HCT116 (cell line): ENCODE results near the gene ACTR3C. TPM values are rescaled to one million over a fixed set of nuclear protein-coding genes. Genes with fewer than 3 reads are reported as not detected.
"Not testable (repeated sequence)": the region's sequence is repeated elsewhere in the genome, so short reads cannot be mapped to it uniquely, and the experiment has no call there.

Experiments used
- ATAC-seq: fragments of 200-7000 bp; cut with Tn5 transposase; 2 replicates; pipeline ENCODE4 v1.9.1; 2020; ENCODE audit warnings: mild to moderate bottlenecking, moderate library complexity
- BruUV-seq: library from RNA; stranded (reverse); fragments of 400-500 nt; replicated peaks from 2 replicates; lab custom pipeline; 2021; lab: Mats Ljungman, UMichigan
- CTCF ChIA-PET: fragments of 300-600 bp; sonication (Branson Sonifier 250); formaldehyde crosslinking; loops from one replicate; lab custom pipeline; 2021; ENCODE audit warnings: antibody characterized with exemption; lab: Charles Lee
- POLR2A ChIA-PET: fragments of 300-600, 350-600 bp; sonication (Branson Sonifier 250); formaldehyde crosslinking; loops from one replicate; lab custom pipeline; 2021; ENCODE audit warnings: antibody characterized with exemption; lab: Charles Lee
- RAD21 ChIA-PET, 2 experiments: fragments of 300-600 bp; sonication (Branson Sonifier 250); formaldehyde crosslinking; loops; one replicate each; lab custom pipeline; 2023; ENCODE audit warnings: low total read pairs in 2 of 2; ENCODE audit not compliant: uncharacterized antibody in 2 of 2, unreplicated experiment in 2 of 2, low non-redundant PET in 1 of 2; lab: Charles Lee
- DNase-seq: peaks from one replicate; pipeline ENCODE4 v3.0.0-alpha.2; 2010; ENCODE audit warnings: low read depth, low spot score
- H2AFZ ChIP-seq: fragments of 200-600 bp; shearing (Covaris generic), sonication (generic); 2 replicates; pipeline ENCODE4 v1.6.1; 2017; ENCODE audit warnings: low read depth, mixed run types, mixed read lengths, antibody characterized with exemption, low read length; ENCODE audit not compliant: poor library complexity, severe bottlenecking
- H3K27ac ChIP-seq: 2 replicates; pipeline ENCODE4 v1.5.1; 2012; ENCODE audit warnings: low read depth, low read length
- H3K27me3 ChIP-seq: fragments of 200-600 bp; sonication (generic); 2 replicates; pipeline ENCODE4 v1.6.1; 2016; ENCODE audit warnings: mixed run types, low read length, mixed read lengths; ENCODE audit not compliant: insufficient read depth
- H3K36me3 ChIP-seq, 2 experiments: fragments of 200-500 bp in 1 of 2; fragments of 200-600 bp in 1 of 2; sonication (Bioruptor generic) in 1 of 2; sonication (generic) in 1 of 2; 2 replicates each; pipeline versions ENCODE4 v1.5.1 to v1.6.1; 2014 to 2016; ENCODE audit warnings: low read length in 2 of 2, inconsistent platforms in 1 of 2, mixed read lengths in 1 of 2, mixed run types in 1 of 2; ENCODE audit not compliant: insufficient read depth in 2 of 2, control insufficient read depth in 1 of 2
- H3K4me1 ChIP-seq, 2 experiments: fragments of 200-600 bp in 1 of 2; sonication (generic) in 1 of 2; 2 replicates each; pipeline versions ENCODE4 v1.5.1 to v1.6.1; 2012 to 2017; ENCODE audit warnings: low read length in 2 of 2, inconsistent platforms in 1 of 2, mild to moderate bottlenecking in 1 of 2, mixed read lengths in 1 of 2, mixed run types in 1 of 2, moderate library complexity in 1 of 2; ENCODE audit not compliant: insufficient read depth in 2 of 2, control insufficient read depth in 1 of 2
- H3K4me2 ChIP-seq: fragments of 200-600 bp; sonication (generic); 2 replicates; pipeline ENCODE4 v1.6.1; 2017; ENCODE audit warnings: mixed run types, low read length, mixed read lengths
- H3K4me3 ChIP-seq, 2 experiments: fragments of 200-600 bp in 1 of 2; sonication (generic) in 1 of 2; replicated peaks in 1 of 2; 2 replicates each; pipeline ENCODE4 v1.5.1; 2011 to 2016; ENCODE audit warnings: low read length in 2 of 2, control low read depth in 1 of 2, low read depth in 1 of 2, mild to moderate bottlenecking in 1 of 2, mixed read lengths in 1 of 2, mixed run types in 1 of 2
- H3K79me2 ChIP-seq: fragments of 200-600 bp; sonication (generic); 2 replicates; pipeline ENCODE4 v1.6.1; 2017; ENCODE audit warnings: mild to moderate bottlenecking, mixed run types, low read length, moderate library complexity, mixed read lengths; ENCODE audit not compliant: insufficient read depth
- H3K9ac ChIP-seq: fragments of 200-600 bp; sonication (generic); 2 replicates; pipeline ENCODE4 v1.6.1; 2016; ENCODE audit warnings: low read length, mixed read lengths
- H3K9me2 ChIP-seq: fragments of 200-600 bp; sonication (generic), shearing (Covaris generic); 2 replicates; pipeline ENCODE4 v1.6.1; 2017; ENCODE audit warnings: mixed run types, mild to moderate bottlenecking, moderate library complexity; ENCODE audit not compliant: insufficient read depth
- H3K9me3 ChIP-seq, 2 experiments: fragments of 200-500 bp in 1 of 2; fragments of 200-600 bp in 1 of 2; sonication (Bioruptor generic) in 1 of 2; sonication (generic) in 1 of 2; 2 replicates each; pipeline ENCODE4 v1.6.1; 2014 to 2017; ENCODE audit warnings: low read length in 2 of 2, mixed read lengths in 2 of 2, inconsistent platforms in 1 of 2, low read depth in 1 of 2, mild to moderate bottlenecking in 1 of 2, mixed run types in 1 of 2, moderate library complexity in 1 of 2; ENCODE audit not compliant: control insufficient read depth in 1 of 2, insufficient read depth in 1 of 2
- H4K20me1 ChIP-seq: fragments of 200-600 bp; sonication (generic), shearing (Covaris generic); 2 replicates; pipeline ENCODE4 v1.6.1; 2017; ENCODE audit warnings: mixed run types, mild to moderate bottlenecking, moderate library complexity; ENCODE audit not compliant: insufficient read depth
- RAD21 ChIP-seq: IDR thresholded peaks from 2 replicates; pipeline ENCODE4 v1.6.1; 2012; ENCODE audit warnings: low read depth, mild to moderate bottlenecking
- intact Hi-C: fragments of 100-400 bp; cut with micrococcal nuclease; formaldehyde crosslinking; loops from 2 replicates; pipeline ENCODE4 v1.10.0; 2022
- total RNA-seq: library from RNA; stranded (reverse); gene quantifications from one replicate; pipeline ENCODE4 v1.2.1, GENCODE V29; 2021; ENCODE audit not compliant: unreplicated experiment
- TF ChIP-seq, protein P1 (sequence below), 3 experiments: fragments of 200-600 bp in 1 of 3; sonication (generic) in 1 of 3; IDR thresholded peaks in 2 of 3; conservative IDR thresholded peaks in 1 of 3; 2 replicates each; pipeline ENCODE4 v1.5.1; 2012 to 2017; ENCODE audit warnings: low read depth in 2 of 3, low read length in 2 of 3, antibody characterized with exemption in 1 of 3, borderline replicate concordance in 1 of 3, control low read depth in 1 of 3, mild to moderate bottlenecking in 1 of 3, mixed read lengths in 1 of 3, mixed run types in 1 of 3, moderate library complexity in 1 of 3; ENCODE audit not compliant: insufficient read depth in 1 of 3

ACTR3C gene
- total RNA-seq, 1 experiment from 2014 or later: 2.0 TPM

DNA sequence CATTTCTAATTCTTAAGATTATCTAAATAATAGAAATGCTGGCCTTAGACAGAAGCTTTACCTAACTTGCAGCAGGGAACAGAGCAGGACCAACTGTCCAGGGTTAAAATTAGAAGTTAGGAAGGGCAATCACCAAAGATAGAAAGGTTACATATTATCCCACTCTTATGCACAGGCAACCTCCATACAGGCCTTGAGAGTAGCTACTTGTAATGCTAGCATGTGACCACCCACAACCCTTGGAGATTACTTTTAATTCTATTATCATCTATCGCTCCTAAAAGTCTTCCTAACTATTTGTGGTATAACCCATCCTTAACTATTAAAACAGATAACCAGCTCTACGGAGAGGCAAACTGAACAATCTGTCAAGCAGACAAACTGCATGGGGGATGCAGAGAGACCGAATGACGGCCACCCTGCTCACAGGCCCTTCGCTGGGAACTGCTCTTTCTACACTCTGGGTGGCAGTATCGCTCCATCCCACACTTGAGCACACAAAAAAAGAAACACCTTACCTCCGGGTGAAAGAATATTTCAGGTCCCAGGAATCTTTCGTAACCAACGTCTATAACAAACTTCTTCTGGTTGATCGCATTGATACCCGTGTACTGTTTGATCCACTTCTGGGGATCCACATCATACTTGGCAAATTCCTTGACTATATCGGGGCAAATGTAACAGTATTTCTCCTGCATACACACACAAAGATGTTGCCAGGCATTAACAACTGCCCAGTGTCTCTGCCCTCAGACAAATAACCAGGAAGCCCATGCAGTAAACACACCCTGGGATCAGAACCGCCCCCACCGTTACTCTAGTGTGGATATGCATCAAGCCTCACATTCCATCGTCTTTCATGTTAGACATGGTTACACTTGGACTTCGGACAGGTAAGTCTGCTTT lies 37.2 kb downstream of the ACTR3C start:
- not testable (repeated sequence) for H3K79me2 ChIP-seq
- CTCF ChIA-PET: interaction anchor here (0.8 to 1.2 kb wide), 3 partner anchors 135 to 593 kb away, joined by 3 to 5 read pairs (median 4); no protein-coding TSS in a partner anchor

DNA sequence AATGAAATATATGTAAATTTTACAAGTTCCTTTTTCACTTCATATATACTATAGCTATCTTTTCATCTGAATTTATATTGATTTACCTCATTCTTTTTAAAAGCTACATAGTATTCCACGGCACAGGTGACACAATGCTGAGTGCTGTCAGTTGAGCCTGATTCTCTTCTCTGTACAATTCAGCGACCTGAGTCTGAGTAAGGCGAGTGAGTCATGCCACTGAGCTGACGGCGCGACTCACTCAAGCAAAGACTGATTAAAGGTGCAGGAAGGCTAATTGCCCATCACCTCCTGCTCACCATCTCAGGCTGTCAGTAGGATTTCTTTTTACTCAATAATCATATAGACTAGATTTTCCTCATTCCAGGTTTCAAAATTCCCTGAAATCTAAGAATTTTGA lies 39.7 kb downstream of the ACTR3C start:
- intact Hi-C loops, H3K27me3 ChIP-seq, CTCF ChIA-PET, H3K9ac ChIP-seq, RAD21 ChIA-PET, BruUV-seq, H3K9me2 ChIP-seq, H3K27ac ChIP-seq, H2AFZ ChIP-seq, POLR2A ChIA-PET, H3K4me2 ChIP-seq, DNase-seq, H3K79me2 ChIP-seq, H3K9me3 ChIP-seq, H3K4me1 ChIP-seq, H4K20me1 ChIP-seq, H3K4me3 ChIP-seq, H3K36me3 ChIP-seq: not testable (repeated sequence)
- peak; percentile 80 for ATAC-seq

More for the DNA sequence above, 37.2 kb downstream of the ACTR3C start:
- H3K9me2 ChIP-seq, H3K36me3 ChIP-seq, H3K27ac ChIP-seq, H3K4me2 ChIP-seq, H3K9ac ChIP-seq, H4K20me1 ChIP-seq, H2AFZ ChIP-seq: not testable (repeated sequence)
- intact Hi-C loops: loop anchor here (1.0 to 5.0 kb wide), 3 partner anchors 135 to 591 kb away; no protein-coding TSS in a partner anchor
- TF ChIP-seq, protein P1, sequence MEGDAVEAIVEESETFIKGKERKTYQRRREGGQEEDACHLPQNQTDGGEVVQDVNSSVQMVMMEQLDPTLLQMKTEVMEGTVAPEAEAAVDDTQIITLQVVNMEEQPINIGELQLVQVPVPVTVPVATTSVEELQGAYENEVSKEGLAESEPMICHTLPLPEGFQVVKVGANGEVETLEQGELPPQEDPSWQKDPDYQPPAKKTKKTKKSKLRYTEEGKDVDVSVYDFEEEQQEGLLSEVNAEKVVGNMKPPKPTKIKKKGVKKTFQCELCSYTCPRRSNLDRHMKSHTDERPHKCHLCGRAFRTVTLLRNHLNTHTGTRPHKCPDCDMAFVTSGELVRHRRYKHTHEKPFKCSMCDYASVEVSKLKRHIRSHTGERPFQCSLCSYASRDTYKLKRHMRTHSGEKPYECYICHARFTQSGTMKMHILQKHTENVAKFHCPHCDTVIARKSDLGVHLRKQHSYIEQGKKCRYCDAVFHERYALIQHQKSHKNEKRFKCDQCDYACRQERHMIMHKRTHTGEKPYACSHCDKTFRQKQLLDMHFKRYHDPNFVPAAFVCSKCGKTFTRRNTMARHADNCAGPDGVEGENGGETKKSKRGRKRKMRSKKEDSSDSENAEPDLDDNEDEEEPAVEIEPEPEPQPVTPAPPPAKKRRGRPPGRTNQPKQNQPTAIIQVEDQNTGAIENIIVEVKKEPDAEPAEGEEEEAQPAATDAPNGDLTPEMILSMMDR (IDR thresholded peaks at IDR 0.05 in 2 of 3, conservative IDR thresholded peaks at IDR 0.05 in 1 of 3; ENCODE audit: borderline replicate concordance in 1 of 3, insufficient read depth in 1 of 3, low read depth in 2 of 3, low read length in 2 of 3): peak; percentile 51 to 60 (median 52); a peak in 5 of 6 replicates
- peak; percentile 67 for TF ChIP-seq RAD21
- TF ChIP-seq, all 23 proteins: peak for 2; not testable (repeated sequence) for 21
- H3K27me3 ChIP-seq, H3K4me3 ChIP-seq, BruUV-seq, DNase-seq, H3K9me3 ChIP-seq, POLR2A ChIA-PET, RAD21 ChIA-PET, H3K4me1 ChIP-seq: not testable (repeated sequence)
- peak; percentile 87 for ATAC-seq

DNA sequence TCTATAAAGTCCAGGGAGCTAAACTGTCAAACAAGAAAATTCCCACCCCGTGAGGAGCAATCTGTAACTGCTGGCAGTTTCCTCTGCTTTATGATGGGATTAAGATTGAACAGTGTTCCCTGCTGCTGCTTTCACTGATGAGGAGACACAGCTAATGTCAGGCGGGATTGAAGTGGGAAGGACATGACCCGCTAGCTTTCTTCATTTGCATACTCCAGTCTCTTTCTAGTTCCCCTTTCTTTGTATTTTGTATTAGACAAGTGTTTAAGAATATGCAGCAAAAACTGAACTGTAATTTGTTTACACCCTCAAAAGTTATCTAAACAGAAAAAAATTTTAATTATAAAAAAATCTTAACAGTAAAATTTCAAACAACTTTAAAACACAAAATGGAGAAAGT lies 40.2 kb downstream of the ACTR3C start:
- RAD21 ChIA-PET, H3K4me1 ChIP-seq, H3K36me3 ChIP-seq, POLR2A ChIA-PET, H3K27ac ChIP-seq, H2AFZ ChIP-seq, ATAC-seq, CTCF ChIA-PET, H3K4me2 ChIP-seq, intact Hi-C loops, H3K79me2 ChIP-seq, BruUV-seq, H4K20me1 ChIP-seq, H3K9me3 ChIP-seq, H3K9ac ChIP-seq, H3K9me2 ChIP-seq, DNase-seq, H3K4me3 ChIP-seq, H3K27me3 ChIP-seq: not testable (repeated sequence)
